ENCODE data around the gene ARHGAP35. TPM values are rescaled to one million over a fixed set of nuclear protein-coding genes. Genes with fewer than 3 reads are reported as not detected.
"Not testable (repeated sequence)": the region's sequence is repeated elsewhere in the genome, so short reads cannot be mapped to it uniquely, and the experiment has no call there.

Gene ARHGAP35
- total RNA-seq, 1 donor from 2014 or later: 22.4 TPM

GRCh38 chr19:46866407-46867136 is 5.8 kb downstream of the ARHGAP35 start:
- DNase-seq (ENCODE audit: low spot score): no peak
- Mint-ChIP-seq H3K4me1 (ENCODE audit: low read depth) (peaks cover 32% of the 10 kb centered on the region), H3K9me3 (no peaks in the 10 kb centered on the region), H3K4me3 (no peak overlapping the region), H3K27ac (no peak overlapping the region), H3K27me3 (ENCODE audit: insufficient read depth) (no peaks in the 10 kb centered on the region), H3K36me3 (ENCODE audit: low read depth) (peaks cover 1% of the 10 kb centered on the region)
- intact Hi-C loops (cut with micrococcal nuclease): no loop called here

- no peak overlapping the region for H3K27ac Mint-ChIP-seq
Measured at GRCh38 chr19:46867170-46867569, 6.4 kb downstream of the ARHGAP35 start.

GRCh38 chr19:46868025-46868802 is 7.4 kb downstream of the ARHGAP35 start:
- H3K9me3 Mint-ChIP-seq: no peaks in the 10 kb centered on the region
- DNase-seq (ENCODE audit: low spot score): no peak
- H3K36me3 Mint-ChIP-seq (ENCODE audit: low read depth): peaks cover 1% of the 10 kb centered on the region
- no peak overlapping the region for H3K4me3 Mint-ChIP-seq
- intact Hi-C loops (cut with micrococcal nuclease): no loop called here
- peaks cover 32% of the 10 kb centered on the region for H3K4me1 Mint-ChIP-seq (ENCODE audit: low read depth)
- no peaks in the 10 kb centered on the region for H3K27me3 Mint-ChIP-seq (ENCODE audit: insufficient read depth)
- no peak overlapping the region for H3K27ac Mint-ChIP-seq

More at GRCh38 chr19:46867170-46867569, 6.4 kb downstream of the ARHGAP35 start:
- no peaks in the 10 kb centered on the region for H3K9me3 Mint-ChIP-seq
- no peaks in the 10 kb centered on the region for H3K27me3 Mint-ChIP-seq (ENCODE audit: insufficient read depth)
- DNase-seq (ENCODE audit: low spot score): no peak
- H3K36me3 Mint-ChIP-seq (ENCODE audit: low read depth): peaks cover 1% of the 10 kb centered on the region
- H3K4me1 Mint-ChIP-seq (ENCODE audit: low read depth): peaks cover 32% of the 10 kb centered on the region
- intact Hi-C loops (cut with micrococcal nuclease): no loop called here
- no peak overlapping the region for H3K4me3 Mint-ChIP-seq

GRCh38 chr19:46871173-46871572 is 10.4 kb downstream of the ARHGAP35 start:
- H3K27ac Mint-ChIP-seq; H3K9me3 Mint-ChIP-seq; H3K36me3 Mint-ChIP-seq (ENCODE audit: low read depth); DNase-seq (ENCODE audit: low spot score); H3K4me3 Mint-ChIP-seq; H3K27me3 Mint-ChIP-seq (ENCODE audit: insufficient read depth); intact Hi-C loops (cut with micrococcal nuclease): not testable (repeated sequence)
- peaks cover 20% of the 10 kb centered on the region for H3K4me1 Mint-ChIP-seq (ENCODE audit: low read depth)

GRCh38 chr19:46872967-46873366 is 12.2 kb downstream of the ARHGAP35 start:
- H3K9me3 Mint-ChIP-seq: no peaks in the 10 kb centered on the region
- DNase-seq (ENCODE audit: low spot score): no peak
- no peaks in the 10 kb centered on the region for H3K27me3 Mint-ChIP-seq (ENCODE audit: insufficient read depth)
- H3K36me3 Mint-ChIP-seq (ENCODE audit: low read depth): peaks cover 5% of the 10 kb centered on the region
- peaks cover 7% of the 10 kb centered on the region for H3K4me1 Mint-ChIP-seq (ENCODE audit: low read depth)
- no peak overlapping the region for H3K27ac Mint-ChIP-seq
- no peak overlapping the region for H3K4me3 Mint-ChIP-seq
- intact Hi-C loops (cut with micrococcal nuclease): no loop called here

- Mint-ChIP-seq H3K36me3 (ENCODE audit: low read depth) (peaks cover 5% of the 10 kb centered on the region), H3K4me1 (ENCODE audit: low read depth) (no peaks in the 10 kb centered on the region), H3K9me3 (no peaks in the 10 kb centered on the region), H3K27me3 (ENCODE audit: insufficient read depth) (no peaks in the 10 kb centered on the region), H3K4me3 (no peak overlapping the region), H3K27ac (no peak overlapping the region)
- DNase-seq (ENCODE audit: low spot score): no peak
- intact Hi-C loops (cut with micrococcal nuclease): no loop called here
Measured at GRCh38 chr19:46875234-46875633, 14.4 kb downstream of the ARHGAP35 start.

GRCh38 chr19:46875657-46876056 is 14.9 kb downstream of the ARHGAP35 start:
- Mint-ChIP-seq H3K4me1 (ENCODE audit: low read depth) (no peaks in the 10 kb centered on the region), H3K27ac (no peak overlapping the region), H3K4me3 (no peak overlapping the region)

GRCh38 chr19:46878613-46879375 is 18.0 kb downstream of the ARHGAP35 start:
- Mint-ChIP-seq H3K36me3 (ENCODE audit: low read depth) (peaks cover 5% of the 10 kb centered on the region), H3K4me3 (no peak overlapping the region), H3K4me1 (ENCODE audit: low read depth) (no peaks in the 10 kb centered on the region), H3K27me3 (ENCODE audit: insufficient read depth) (no peaks in the 10 kb centered on the region), H3K27ac (no peak overlapping the region), H3K9me3 (no peaks in the 10 kb centered on the region)
- no peak for DNase-seq (ENCODE audit: low spot score)
- intact Hi-C loops (cut with micrococcal nuclease): no loop called here

More at GRCh38 chr19:46875657-46876056, 14.9 kb downstream of the ARHGAP35 start:
- intact Hi-C loops (cut with micrococcal nuclease): no loop called here
- Mint-ChIP-seq H3K27me3 (ENCODE audit: insufficient read depth) (no peaks in the 10 kb centered on the region), H3K9me3 (no peaks in the 10 kb centered on the region), H3K36me3 (ENCODE audit: low read depth) (peaks cover 5% of the 10 kb centered on the region)
- DNase-seq (ENCODE audit: low spot score): no peak

GRCh38 chr19:46880431-46880830 is 19.6 kb downstream of the ARHGAP35 start:
- intact Hi-C loops (cut with micrococcal nuclease): no loop called here
- Mint-ChIP-seq H3K4me3 (no peak overlapping the region), H3K27me3 (ENCODE audit: insufficient read depth) (no peaks in the 10 kb centered on the region), H3K9me3 (no peaks in the 10 kb centered on the region), H3K36me3 (ENCODE audit: low read depth) (peaks cover under 1% of the 10 kb centered on the region), H3K27ac (no peak overlapping the region), H3K4me1 (ENCODE audit: low read depth) (no peaks in the 10 kb centered on the region)
- DNase-seq (ENCODE audit: low spot score): no peak

GRCh38 chr19:46881092-46881491 is 20.3 kb downstream of the ARHGAP35 start:
- Mint-ChIP-seq H3K4me3 (no peak overlapping the region), H3K27ac (no peak overlapping the region), H3K4me1 (ENCODE audit: low read depth) (no peaks in the 10 kb centered on the region), H3K9me3 (no peaks in the 10 kb centered on the region), H3K27me3 (ENCODE audit: insufficient read depth) (no peaks in the 10 kb centered on the region), H3K36me3 (ENCODE audit: low read depth) (no peaks in the 10 kb centered on the region)
- intact Hi-C loops (cut with micrococcal nuclease): no loop called here
- no peak for DNase-seq (ENCODE audit: low spot score)

- Mint-ChIP-seq H3K27me3 (ENCODE audit: insufficient read depth) (no peaks in the 10 kb centered on the region), H3K27ac (no peak overlapping the region), H3K9me3 (no peaks in the 10 kb centered on the region), H3K4me1 (ENCODE audit: low read depth) (peaks cover 7% of the 10 kb centered on the region), H3K4me3 (no peak overlapping the region), H3K36me3 (ENCODE audit: low read depth) (no peaks in the 10 kb centered on the region)
- no peak for DNase-seq (ENCODE audit: low spot score)
- intact Hi-C loops (cut with micrococcal nuclease): no loop called here
Measured at GRCh38 chr19:46882034-46882433, 21.2 kb downstream of the ARHGAP35 start.

- H3K4me1 Mint-ChIP-seq (ENCODE audit: low read depth): peaks cover 13% of the 10 kb centered on the region
- H3K27ac Mint-ChIP-seq; H3K9me3 Mint-ChIP-seq; H3K4me3 Mint-ChIP-seq; H3K27me3 Mint-ChIP-seq (ENCODE audit: insufficient read depth); intact Hi-C loops (cut with micrococcal nuclease); DNase-seq (ENCODE audit: low spot score); H3K36me3 Mint-ChIP-seq (ENCODE audit: low read depth): not testable (repeated sequence)
Measured at GRCh38 chr19:46882751-46883150, 22.0 kb downstream of the ARHGAP35 start.

- H3K36me3 Mint-ChIP-seq (ENCODE audit: low read depth): peaks cover 4% of the 10 kb centered on the region
- intact Hi-C loops (cut with micrococcal nuclease): no loop called here
- DNase-seq (ENCODE audit: low spot score): no peak
- H3K4me1 Mint-ChIP-seq (ENCODE audit: low read depth): peaks cover 17% of the 10 kb centered on the region
- H3K27me3 Mint-ChIP-seq (ENCODE audit: insufficient read depth): no peaks in the 10 kb centered on the region
- H3K27ac Mint-ChIP-seq: no peak overlapping the region
- no peaks in the 10 kb centered on the region for H3K9me3 Mint-ChIP-seq
- no peak overlapping the region for H3K4me3 Mint-ChIP-seq
Measured at GRCh38 chr19:46885411-46885810, 24.6 kb downstream of the ARHGAP35 start.
